BE2C (cell line): ENCODE data around the gene SLC16A9.

Experiments used
- DNase-seq: peaks from one replicate; pipeline ENCODE4 v3.0.0-alpha.2; 2020
- H3K27me3 ChIP-seq: fragments of 250-450 bp; sonication (Bioruptor Pico); 2 replicates; pipeline ENCODE4 v1.5.1; 2020; ENCODE audit warnings: mild to moderate bottlenecking
- H3K36me3 ChIP-seq: fragments of 250-450 bp; sonication (Bioruptor Pico); 2 replicates; pipeline ENCODE4 v1.5.1; 2020; ENCODE audit warnings: mild to moderate bottlenecking
- H3K4me1 ChIP-seq: fragments of 250-450 bp; sonication (Bioruptor Pico); 2 replicates; pipeline ENCODE4 v1.5.1; 2020
- H3K4me3 ChIP-seq: 2 replicates; pipeline ENCODE4 v1.5.1; 2011; ENCODE audit warnings: low read depth, low read length
- H3K9me3 ChIP-seq: fragments of 250-450 bp; sonication (Bioruptor Pico); 2 replicates; pipeline ENCODE4 v1.5.1; 2020
- TF ChIP-seq, protein P1 (sequence below): IDR thresholded peaks from 2 replicates; pipeline ENCODE4 v1.5.1; 2012; ENCODE audit warnings: mild to moderate bottlenecking, low read depth, low read length

Gene SLC16A9

DNA sequence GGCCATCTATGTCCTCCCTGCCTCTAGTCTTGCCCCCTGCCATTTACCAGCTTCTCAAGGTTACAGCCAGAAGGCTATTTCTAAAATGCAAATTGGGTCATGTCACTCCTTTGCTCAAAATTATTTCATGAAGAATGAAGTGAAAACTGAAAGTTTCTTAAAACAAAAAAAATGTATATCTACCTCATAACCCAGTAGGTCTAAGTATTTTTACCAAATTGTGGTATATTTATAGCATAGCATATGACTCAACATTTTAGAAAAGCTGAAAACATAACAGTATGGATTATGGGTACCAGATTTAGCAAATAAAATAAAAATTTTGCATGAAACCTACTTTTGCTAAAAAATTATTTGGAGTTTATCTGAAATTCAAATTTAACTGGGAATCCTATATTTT is 78.4 kb downstream of the SLC16A9 start:
- Histone ChIP-seq H3K4me3 (no peak overlapping the region), H3K4me1 (no peaks in the 10 kb centered on the region), H3K27me3 (no peaks in the 10 kb centered on the region), H3K36me3 (no peaks in the 10 kb centered on the region), H3K9me3 (no peaks in the 10 kb centered on the region)
- TF ChIP-seq, protein P1, sequence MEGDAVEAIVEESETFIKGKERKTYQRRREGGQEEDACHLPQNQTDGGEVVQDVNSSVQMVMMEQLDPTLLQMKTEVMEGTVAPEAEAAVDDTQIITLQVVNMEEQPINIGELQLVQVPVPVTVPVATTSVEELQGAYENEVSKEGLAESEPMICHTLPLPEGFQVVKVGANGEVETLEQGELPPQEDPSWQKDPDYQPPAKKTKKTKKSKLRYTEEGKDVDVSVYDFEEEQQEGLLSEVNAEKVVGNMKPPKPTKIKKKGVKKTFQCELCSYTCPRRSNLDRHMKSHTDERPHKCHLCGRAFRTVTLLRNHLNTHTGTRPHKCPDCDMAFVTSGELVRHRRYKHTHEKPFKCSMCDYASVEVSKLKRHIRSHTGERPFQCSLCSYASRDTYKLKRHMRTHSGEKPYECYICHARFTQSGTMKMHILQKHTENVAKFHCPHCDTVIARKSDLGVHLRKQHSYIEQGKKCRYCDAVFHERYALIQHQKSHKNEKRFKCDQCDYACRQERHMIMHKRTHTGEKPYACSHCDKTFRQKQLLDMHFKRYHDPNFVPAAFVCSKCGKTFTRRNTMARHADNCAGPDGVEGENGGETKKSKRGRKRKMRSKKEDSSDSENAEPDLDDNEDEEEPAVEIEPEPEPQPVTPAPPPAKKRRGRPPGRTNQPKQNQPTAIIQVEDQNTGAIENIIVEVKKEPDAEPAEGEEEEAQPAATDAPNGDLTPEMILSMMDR: no peak
- no peak for DNase-seq

DNA sequence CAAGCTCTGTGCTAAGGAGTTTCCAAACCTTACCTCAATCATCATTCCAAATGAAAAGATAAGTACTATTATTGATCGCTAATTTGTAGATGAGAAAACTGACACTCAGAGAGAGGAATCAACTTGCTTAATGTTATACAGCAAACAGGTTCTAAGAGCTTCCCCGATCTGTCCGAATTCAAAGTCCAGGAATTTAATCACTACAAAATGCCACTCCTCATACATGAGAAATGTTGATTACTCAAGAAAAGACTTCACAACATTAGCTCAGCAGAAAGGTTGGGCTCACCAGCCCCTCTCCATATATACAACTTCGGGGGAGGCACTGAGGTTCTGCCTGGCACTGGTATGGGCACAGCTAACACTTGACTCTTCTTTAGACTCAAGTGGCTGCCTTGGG is 80.7 kb downstream of the SLC16A9 start:
- Histone ChIP-seq H3K4me1 (no peaks in the 10 kb centered on the region), H3K36me3 (no peaks in the 10 kb centered on the region), H3K27me3 (no peaks in the 10 kb centered on the region), H3K4me3 (no peak overlapping the region), H3K9me3 (no peaks in the 10 kb centered on the region)
- no peak for DNase-seq
- TF ChIP-seq, protein P1: no peak

DNA sequence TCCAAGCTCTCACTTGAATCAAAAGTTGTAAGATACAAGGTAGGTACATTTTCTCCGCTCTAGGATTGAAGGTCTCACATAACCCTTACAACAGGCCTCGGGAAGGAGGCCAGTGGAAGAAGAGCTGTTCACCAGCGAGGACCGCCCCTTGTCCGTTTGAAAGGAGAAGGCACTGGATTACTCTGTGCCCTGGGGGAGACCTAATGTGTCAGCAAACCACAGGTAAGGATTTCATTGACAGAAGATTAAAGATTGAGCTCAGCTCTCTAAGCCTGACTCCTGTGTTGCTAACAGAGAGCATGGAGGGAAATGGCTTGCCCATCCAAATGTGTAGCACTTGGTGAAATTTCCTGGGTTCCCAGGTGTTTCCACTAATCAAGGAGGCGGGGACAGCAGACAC is 81.2 kb downstream of the SLC16A9 start:
- Histone ChIP-seq H3K4me1 (no peaks in the 10 kb centered on the region), H3K4me3 (no peak overlapping the region), H3K36me3 (no peaks in the 10 kb centered on the region), H3K27me3 (no peaks in the 10 kb centered on the region), H3K9me3 (no peaks in the 10 kb centered on the region)
- no peak for DNase-seq
- TF ChIP-seq, protein P1: no peak

DNA sequence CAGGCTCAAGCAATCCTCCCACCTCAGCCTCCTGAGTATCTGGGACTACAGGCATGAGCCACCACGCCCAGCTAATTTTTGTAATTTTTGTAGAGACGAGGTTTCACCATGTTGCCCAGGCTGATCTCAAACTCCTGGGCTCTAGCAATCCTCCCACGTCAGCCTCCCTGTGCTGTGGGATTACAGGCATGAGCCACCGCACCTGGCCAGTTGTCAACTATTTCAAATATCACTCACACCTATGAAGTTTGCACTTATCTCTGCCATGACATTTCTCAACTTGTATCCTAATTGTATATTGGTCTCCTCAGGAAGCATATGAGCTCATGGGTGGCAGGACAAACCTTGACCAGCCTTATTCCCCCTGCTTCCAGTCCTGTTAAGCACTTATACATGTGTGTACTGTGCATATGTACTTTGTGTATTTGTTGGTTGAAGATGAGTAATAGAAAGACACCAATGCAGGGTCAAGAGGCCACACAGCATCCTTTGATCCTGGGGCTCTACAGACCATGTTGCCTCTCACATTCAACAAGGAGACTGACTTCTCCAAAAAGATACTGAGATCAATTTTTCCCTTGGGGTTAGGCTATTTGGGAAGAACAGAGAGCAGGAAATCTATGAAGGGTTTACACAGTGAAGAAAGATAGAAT is 82.2 kb downstream of the SLC16A9 start:
- no peak overlapping the region for H3K4me3 ChIP-seq
- H3K9me3 ChIP-seq: no peaks in the 10 kb centered on the region
- DNase-seq: no peak
- H3K36me3 ChIP-seq: no peaks in the 10 kb centered on the region
- no peaks in the 10 kb centered on the region for H3K4me1 ChIP-seq
- TF ChIP-seq, protein P1: no peak
- H3K27me3 ChIP-seq: no peaks in the 10 kb centered on the region

DNA sequence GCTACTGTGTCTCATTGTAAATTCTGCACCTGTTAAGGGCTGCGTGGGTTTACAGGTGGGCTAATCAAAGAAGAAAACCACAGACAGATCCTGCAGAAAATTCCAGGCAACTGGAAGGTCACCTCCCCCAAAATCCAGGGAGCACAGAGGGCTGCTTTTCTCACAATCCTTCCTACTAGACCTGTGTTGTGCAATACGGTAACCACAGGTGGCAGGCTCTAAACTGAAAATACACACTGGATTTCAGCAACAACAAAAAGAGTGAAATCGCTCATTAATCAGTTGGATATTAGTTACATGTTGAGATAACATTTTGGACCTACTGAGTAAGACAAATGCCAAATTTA is 83.2 kb downstream of the SLC16A9 start:
- Histone ChIP-seq H3K36me3 (no peaks in the 10 kb centered on the region), H3K4me1 (no peaks in the 10 kb centered on the region), H3K9me3 (no peaks in the 10 kb centered on the region), H3K27me3 (no peaks in the 10 kb centered on the region), H3K4me3 (no peak overlapping the region)
- TF ChIP-seq, protein P1: no peak
- DNase-seq: no peak

DNA sequence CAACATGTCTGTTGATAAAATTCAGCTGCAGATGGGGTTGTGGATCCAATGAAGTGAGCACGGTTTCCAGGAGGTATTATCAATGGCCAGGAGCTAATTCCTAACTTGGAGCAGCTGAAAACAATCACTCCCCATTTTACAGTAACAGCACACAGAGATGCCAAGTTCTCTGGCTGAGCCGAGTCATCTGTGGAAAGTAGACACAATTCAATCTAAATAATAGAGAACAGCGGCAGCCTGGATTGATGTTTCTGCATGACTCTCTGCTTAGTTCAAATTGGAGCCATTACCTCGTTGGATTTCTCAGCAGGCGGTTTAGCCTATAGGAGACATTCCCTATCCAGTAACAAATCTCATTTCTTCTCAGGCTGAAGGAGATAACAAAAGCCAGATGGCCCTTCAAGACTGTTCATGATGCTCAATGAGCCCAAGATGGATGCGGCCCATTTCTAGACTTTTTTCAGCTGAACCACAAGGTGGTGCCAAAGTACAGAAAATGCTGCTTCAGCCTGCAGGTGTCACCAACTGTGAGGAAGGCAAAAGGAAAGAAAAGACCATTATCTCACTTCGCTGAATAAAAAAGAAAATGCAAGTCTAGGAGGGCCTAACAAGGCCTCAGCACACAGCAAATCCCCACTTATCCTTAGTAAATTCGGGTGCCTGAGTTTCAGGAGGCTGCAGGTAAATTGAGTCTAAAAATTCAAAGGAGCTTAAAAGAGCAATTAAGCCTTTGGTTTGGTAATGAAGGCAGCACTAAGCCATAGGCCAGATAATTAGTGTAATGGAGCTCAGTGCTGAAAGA is 83.7 kb downstream of the SLC16A9 start:
- H3K27me3 ChIP-seq: no peaks in the 10 kb centered on the region
- peak; percentile 41 for DNase-seq
- TF ChIP-seq, protein P1: peak; percentile 81
- H3K9me3 ChIP-seq: no peaks in the 10 kb centered on the region
- H3K4me3 ChIP-seq: peak overlapping the region; percentile 37
- no peaks in the 10 kb centered on the region for H3K36me3 ChIP-seq
- no peaks in the 10 kb centered on the region for H3K4me1 ChIP-seq
